ENCODE results near the gene MAPK8IP2. TPM values are rescaled to one million over a fixed set of nuclear protein-coding genes. Genes with fewer than 3 reads are reported as not detected.

Gene MAPK8IP2
- total and polyA plus RNA-seq, 2 donors (not counting 1 experiment from before 2014, with no cell fraction given), result 0.10 to 0.17 TPM

DNA sequence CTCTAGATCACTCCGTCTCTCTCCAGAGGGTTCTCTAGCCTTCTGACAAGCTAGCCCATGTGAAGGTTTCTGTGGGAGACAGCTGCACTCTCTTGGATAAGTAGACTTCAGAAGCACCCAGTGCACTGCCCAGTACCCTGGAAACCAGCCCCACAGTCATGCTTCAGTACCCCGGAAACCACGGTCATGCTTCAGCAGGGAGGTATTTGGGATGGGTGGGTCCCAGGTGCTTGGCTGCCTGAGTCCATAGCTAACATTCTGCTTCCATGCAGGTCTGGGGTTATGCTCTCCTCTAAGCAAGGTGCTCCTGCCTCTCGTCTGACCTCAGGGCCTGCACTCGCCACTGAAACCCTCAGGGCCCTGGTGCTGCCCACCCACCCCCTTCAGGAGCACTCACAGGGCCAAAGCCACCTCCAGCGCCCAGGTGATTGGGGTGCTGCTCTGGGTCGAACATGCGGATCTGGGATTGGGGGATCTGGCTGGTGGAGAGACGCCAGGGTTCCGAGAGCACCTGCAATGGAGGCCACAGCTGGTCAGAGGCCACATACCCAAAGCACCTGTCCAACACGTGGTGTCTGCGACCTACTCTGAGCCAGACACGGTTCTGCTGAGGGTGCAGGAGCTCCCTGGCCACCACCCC lies 30.6 kb upstream of the MAPK8IP2 start:
- TF ChIP-seq, protein P1, sequence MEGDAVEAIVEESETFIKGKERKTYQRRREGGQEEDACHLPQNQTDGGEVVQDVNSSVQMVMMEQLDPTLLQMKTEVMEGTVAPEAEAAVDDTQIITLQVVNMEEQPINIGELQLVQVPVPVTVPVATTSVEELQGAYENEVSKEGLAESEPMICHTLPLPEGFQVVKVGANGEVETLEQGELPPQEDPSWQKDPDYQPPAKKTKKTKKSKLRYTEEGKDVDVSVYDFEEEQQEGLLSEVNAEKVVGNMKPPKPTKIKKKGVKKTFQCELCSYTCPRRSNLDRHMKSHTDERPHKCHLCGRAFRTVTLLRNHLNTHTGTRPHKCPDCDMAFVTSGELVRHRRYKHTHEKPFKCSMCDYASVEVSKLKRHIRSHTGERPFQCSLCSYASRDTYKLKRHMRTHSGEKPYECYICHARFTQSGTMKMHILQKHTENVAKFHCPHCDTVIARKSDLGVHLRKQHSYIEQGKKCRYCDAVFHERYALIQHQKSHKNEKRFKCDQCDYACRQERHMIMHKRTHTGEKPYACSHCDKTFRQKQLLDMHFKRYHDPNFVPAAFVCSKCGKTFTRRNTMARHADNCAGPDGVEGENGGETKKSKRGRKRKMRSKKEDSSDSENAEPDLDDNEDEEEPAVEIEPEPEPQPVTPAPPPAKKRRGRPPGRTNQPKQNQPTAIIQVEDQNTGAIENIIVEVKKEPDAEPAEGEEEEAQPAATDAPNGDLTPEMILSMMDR (conservative IDR thresholded peaks at IDR 0.05 in 1 of 2, IDR thresholded peaks at IDR 0.05 in 1 of 2; ENCODE audit: low read depth in 1 of 2, low read length in 2 of 2), result no peak
- TF ChIP-seq EZH2 (IDR thresholded peaks at IDR 0.05; ENCODE audit: low read length, missing control alignments), result no peak
- no peaks in the 10 kb centered on the region for H3K27me3 ChIP-seq (ENCODE audit: control insufficient read depth, insufficient read depth, low read length)
- no peak overlapping the region for H3K4me3 ChIP-seq (replicated peaks in 1 of 4; ENCODE audit: control extremely low read depth in 1 of 4, insufficient read depth in 1 of 4, low read depth in 3 of 4, low read length in 4 of 4)
- H2AFZ ChIP-seq (ENCODE audit: low read length), result no peak overlapping the region
- no peaks in the 10 kb centered on the region for H3K79me2 ChIP-seq (ENCODE audit: control insufficient read depth, insufficient read depth, low read length)
- H3K36me3 ChIP-seq (ENCODE audit: control insufficient read depth, insufficient read depth, low read length), result no peaks in the 10 kb centered on the region
- H3K9ac ChIP-seq (ENCODE audit: insufficient read depth, low read length), result no peak overlapping the region
- no peaks in the 10 kb centered on the region for H3K4me1 ChIP-seq (ENCODE audit: control insufficient read depth, extremely low read depth, insufficient read depth, low read length)
- no peak for DNase-seq (ENCODE audit: low read depth in 2 of 2)
- H3K4me2 ChIP-seq (ENCODE audit: extremely low read depth, insufficient read depth, low read length), result no peak overlapping the region
- H3K9me3 ChIP-seq (ENCODE audit: control insufficient read depth, insufficient read depth, low read depth, low read length), result no peaks in the 10 kb centered on the region
- no peaks in the 10 kb centered on the region for H4K20me1 ChIP-seq (ENCODE audit: control insufficient read depth, extremely low read depth, insufficient read depth, low read length)
- H3K27ac ChIP-seq (ENCODE audit: insufficient read depth, low read length), result no peak overlapping the region

DNA sequence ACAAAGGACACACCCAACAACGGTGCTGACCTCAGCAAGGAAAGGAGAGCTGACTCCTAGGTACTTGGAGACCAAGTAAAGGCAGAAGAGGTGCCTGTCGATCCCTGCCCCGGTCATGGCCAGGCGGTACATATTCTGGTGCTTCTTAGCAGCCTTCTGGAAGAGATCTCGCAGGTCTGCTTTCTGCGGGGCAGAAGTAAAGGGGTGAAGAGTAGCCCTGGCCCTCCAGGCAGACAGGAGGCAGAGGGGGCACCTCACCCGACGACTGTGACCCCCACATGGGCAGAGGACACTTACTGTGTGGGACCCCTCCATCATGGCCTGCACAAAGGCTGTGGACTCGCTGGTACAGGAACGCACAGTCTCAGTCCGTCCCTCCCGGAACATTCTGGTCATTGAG lies 29.7 kb upstream of the MAPK8IP2 start:
- no peak overlapping the region for H3K4me3 ChIP-seq (replicated peaks in 1 of 4; ENCODE audit: control extremely low read depth in 1 of 4, insufficient read depth in 1 of 4, low read depth in 3 of 4, low read length in 4 of 4)
- TF ChIP-seq, protein P1 (conservative IDR thresholded peaks at IDR 0.05 in 1 of 2, IDR thresholded peaks at IDR 0.05 in 1 of 2; ENCODE audit: low read depth in 1 of 2, low read length in 2 of 2), result no peak
- TF ChIP-seq EZH2 (IDR thresholded peaks at IDR 0.05; ENCODE audit: low read length, missing control alignments), result no peak
- no peak for DNase-seq (ENCODE audit: low read depth in 2 of 2)
- no peaks in the 10 kb centered on the region for H3K36me3 ChIP-seq (ENCODE audit: control insufficient read depth, insufficient read depth, low read length)
- H4K20me1 ChIP-seq (ENCODE audit: control insufficient read depth, extremely low read depth, insufficient read depth, low read length), result no peaks in the 10 kb centered on the region
- H3K79me2 ChIP-seq (ENCODE audit: control insufficient read depth, insufficient read depth, low read length), result no peaks in the 10 kb centered on the region
- H3K27me3 ChIP-seq (ENCODE audit: control insufficient read depth, insufficient read depth, low read length), result no peaks in the 10 kb centered on the region
- no peak overlapping the region for H3K4me2 ChIP-seq (ENCODE audit: extremely low read depth, insufficient read depth, low read length)
- H2AFZ ChIP-seq (ENCODE audit: low read length), result no peak overlapping the region
- no peaks in the 10 kb centered on the region for H3K4me1 ChIP-seq (ENCODE audit: control insufficient read depth, extremely low read depth, insufficient read depth, low read length)
- no peak overlapping the region for H3K27ac ChIP-seq (ENCODE audit: insufficient read depth, low read length)
- H3K9ac ChIP-seq (ENCODE audit: insufficient read depth, low read length), result no peak overlapping the region
- no peaks in the 10 kb centered on the region for H3K9me3 ChIP-seq (ENCODE audit: control insufficient read depth, insufficient read depth, low read depth, low read length)

DNA sequence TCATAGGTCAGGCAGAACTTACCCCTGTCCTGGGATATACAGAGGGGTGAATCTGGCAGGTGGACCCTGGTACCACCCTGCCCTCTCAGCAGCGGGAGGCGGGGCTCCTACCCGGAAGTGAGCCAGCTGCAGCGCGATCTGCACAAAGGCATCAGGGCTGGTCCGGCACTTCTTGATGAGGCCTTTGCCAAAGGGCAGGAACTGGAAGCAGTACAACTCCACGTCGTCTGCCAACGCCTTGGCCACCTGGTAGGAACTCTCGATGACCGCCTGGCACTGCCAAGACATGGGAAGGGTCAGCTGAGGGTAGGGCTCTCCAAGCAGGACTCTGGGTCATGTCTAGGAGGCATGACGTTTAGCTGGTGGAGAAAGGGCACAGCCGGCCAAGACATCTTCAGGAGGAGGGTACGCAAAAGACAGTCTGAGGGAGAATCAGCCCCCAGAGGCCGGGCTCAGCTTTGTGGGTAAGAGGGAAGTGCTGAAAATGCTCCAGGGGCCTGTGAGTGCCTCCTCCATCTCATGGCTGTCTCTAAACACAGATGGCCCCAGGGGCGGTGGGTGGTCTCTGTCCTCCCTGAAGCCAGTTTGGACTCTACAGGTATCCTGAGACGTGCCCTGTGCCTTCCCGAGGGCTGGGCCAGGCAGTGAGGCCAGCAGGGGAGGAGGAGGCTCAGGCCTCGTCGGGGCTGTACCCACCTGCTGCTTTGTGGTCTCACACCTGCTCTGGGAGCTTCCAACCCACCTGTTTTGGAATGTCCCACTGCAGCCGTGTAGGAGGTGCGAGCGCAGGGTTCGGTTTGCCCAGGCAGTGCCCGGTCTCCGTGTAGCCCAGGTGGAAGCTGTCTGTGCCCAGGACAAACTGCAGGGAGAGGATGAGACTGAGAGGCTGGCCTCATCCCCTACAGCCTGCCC lies 29.1 kb upstream of the MAPK8IP2 start:
- H2AFZ ChIP-seq (ENCODE audit: low read length), result no peak overlapping the region
- H3K27me3 ChIP-seq (ENCODE audit: control insufficient read depth, insufficient read depth, low read length), result no peaks in the 10 kb centered on the region
- H3K27ac ChIP-seq (ENCODE audit: insufficient read depth, low read length), result no peak overlapping the region
- H3K9me3 ChIP-seq (ENCODE audit: control insufficient read depth, insufficient read depth, low read depth, low read length), result no peaks in the 10 kb centered on the region
- H3K4me3 ChIP-seq (replicated peaks in 1 of 4; ENCODE audit: control extremely low read depth in 1 of 4, insufficient read depth in 1 of 4, low read depth in 3 of 4, low read length in 4 of 4), result no peak overlapping the region
- H3K79me2 ChIP-seq (ENCODE audit: control insufficient read depth, insufficient read depth, low read length), result no peaks in the 10 kb centered on the region
- H4K20me1 ChIP-seq (ENCODE audit: control insufficient read depth, extremely low read depth, insufficient read depth, low read length), result no peaks in the 10 kb centered on the region
- H3K4me2 ChIP-seq (ENCODE audit: extremely low read depth, insufficient read depth, low read length), result no peak overlapping the region
- TF ChIP-seq EZH2 (IDR thresholded peaks at IDR 0.05; ENCODE audit: low read length, missing control alignments), result no peak
- TF ChIP-seq, protein P1 (conservative IDR thresholded peaks at IDR 0.05 in 1 of 2, IDR thresholded peaks at IDR 0.05 in 1 of 2; ENCODE audit: low read depth in 1 of 2, low read length in 2 of 2), result no peak
- DNase-seq (ENCODE audit: low read depth in 2 of 2), result no peak
- H3K9ac ChIP-seq (ENCODE audit: insufficient read depth, low read length), result no peak overlapping the region
- H3K36me3 ChIP-seq (ENCODE audit: control insufficient read depth, insufficient read depth, low read length), result no peaks in the 10 kb centered on the region
- H3K4me1 ChIP-seq (ENCODE audit: control insufficient read depth, extremely low read depth, insufficient read depth, low read length), result no peaks in the 10 kb centered on the region
